Liver (tissue), 3 donors: ENCODE data around the gene CYB5R4.

ENCODE experiments used
- GABPA ChIP-seq, 2 donors: IDR thresholded peaks in 1 of 2; conservative IDR thresholded peaks in 1 of 2; 2 replicates each; pipeline ENCODE4 v1.6.1; 2016; ENCODE audit warnings: antibody characterized with exemption in 2 of 2, mild to moderate bottlenecking in 1 of 2, moderate library complexity in 1 of 2
- SP1 ChIP-seq: IDR thresholded peaks from 2 replicates; pipeline ENCODE4 v1.6.1; 2018; ENCODE audit warnings: antibody characterized with exemption, mild to moderate bottlenecking
- TAF1 ChIP-seq: conservative IDR thresholded peaks from 2 replicates; pipeline ENCODE4 v1.6.1; 2016; ENCODE audit warnings: antibody characterized with exemption, mild to moderate bottlenecking
- TF ChIP-seq, protein P1 (sequence below): fragments of 150-350 bp; IDR thresholded peaks from 2 replicates; pipeline ENCODE4 v1.5.1; 2017; ENCODE audit warnings: improper control_type of control experiment, low read depth, low read length; ENCODE audit not compliant: missing input control
- TF ChIP-seq, protein P2 (sequence below): IDR thresholded peaks from 2 replicates; pipeline ENCODE4 v1.6.1; 2016; ENCODE audit warnings: antibody characterized with exemption
- TF ChIP-seq, protein P3 (sequence below): IDR thresholded peaks from 2 replicates; pipeline ENCODE4 v1.6.1; 2016; ENCODE audit warnings: antibody characterized with exemption
- TF ChIP-seq, protein P4 (sequence below): IDR thresholded peaks from 2 replicates; pipeline ENCODE4 v1.6.1; 2016; ENCODE audit warnings: antibody characterized with exemption, mild to moderate bottlenecking
- TF ChIP-seq, protein P5 (sequence below): IDR thresholded peaks from 2 replicates; pipeline ENCODE4 v1.6.1; 2016; ENCODE audit warnings: antibody characterized with exemption
- donor health status: healthy.
- donor health status: healthy.

DNA sequence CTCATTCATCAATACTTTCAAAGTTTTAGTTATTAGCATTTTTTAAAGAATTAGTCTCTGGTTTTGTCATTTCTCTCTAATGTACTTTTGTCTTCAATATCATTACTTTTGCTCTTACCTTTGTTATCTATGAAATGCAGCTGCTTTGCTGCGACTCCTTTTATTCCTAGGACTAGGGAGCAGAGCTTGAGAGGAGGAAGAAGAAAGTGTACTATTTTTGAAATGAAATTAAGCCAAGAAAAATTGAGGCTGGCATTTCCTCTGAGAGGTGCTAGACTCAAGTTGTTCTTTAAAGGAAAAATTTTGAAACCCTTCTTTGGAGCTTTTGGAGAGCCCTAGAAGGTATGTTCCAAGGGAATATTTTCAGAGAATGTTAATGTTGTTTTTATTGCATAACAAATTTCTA is 125.8 kb downstream of the CYB5R4 start:
- TF ChIP-seq, protein P1, sequence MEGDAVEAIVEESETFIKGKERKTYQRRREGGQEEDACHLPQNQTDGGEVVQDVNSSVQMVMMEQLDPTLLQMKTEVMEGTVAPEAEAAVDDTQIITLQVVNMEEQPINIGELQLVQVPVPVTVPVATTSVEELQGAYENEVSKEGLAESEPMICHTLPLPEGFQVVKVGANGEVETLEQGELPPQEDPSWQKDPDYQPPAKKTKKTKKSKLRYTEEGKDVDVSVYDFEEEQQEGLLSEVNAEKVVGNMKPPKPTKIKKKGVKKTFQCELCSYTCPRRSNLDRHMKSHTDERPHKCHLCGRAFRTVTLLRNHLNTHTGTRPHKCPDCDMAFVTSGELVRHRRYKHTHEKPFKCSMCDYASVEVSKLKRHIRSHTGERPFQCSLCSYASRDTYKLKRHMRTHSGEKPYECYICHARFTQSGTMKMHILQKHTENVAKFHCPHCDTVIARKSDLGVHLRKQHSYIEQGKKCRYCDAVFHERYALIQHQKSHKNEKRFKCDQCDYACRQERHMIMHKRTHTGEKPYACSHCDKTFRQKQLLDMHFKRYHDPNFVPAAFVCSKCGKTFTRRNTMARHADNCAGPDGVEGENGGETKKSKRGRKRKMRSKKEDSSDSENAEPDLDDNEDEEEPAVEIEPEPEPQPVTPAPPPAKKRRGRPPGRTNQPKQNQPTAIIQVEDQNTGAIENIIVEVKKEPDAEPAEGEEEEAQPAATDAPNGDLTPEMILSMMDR = no peak
- TF ChIP-seq, protein P2, sequence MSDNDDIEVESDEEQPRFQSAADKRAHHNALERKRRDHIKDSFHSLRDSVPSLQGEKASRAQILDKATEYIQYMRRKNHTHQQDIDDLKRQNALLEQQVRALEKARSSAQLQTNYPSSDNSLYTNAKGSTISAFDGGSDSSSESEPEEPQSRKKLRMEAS = no peak
- TF ChIP-seq TAF1 (no peak), SP1 (no peak), GABPA (IDR thresholded peaks at IDR 0.05 in 1 of 2, conservative IDR thresholded peaks at IDR 0.05 in 1 of 2) (no peak)
- TF ChIP-seq, protein P3, sequence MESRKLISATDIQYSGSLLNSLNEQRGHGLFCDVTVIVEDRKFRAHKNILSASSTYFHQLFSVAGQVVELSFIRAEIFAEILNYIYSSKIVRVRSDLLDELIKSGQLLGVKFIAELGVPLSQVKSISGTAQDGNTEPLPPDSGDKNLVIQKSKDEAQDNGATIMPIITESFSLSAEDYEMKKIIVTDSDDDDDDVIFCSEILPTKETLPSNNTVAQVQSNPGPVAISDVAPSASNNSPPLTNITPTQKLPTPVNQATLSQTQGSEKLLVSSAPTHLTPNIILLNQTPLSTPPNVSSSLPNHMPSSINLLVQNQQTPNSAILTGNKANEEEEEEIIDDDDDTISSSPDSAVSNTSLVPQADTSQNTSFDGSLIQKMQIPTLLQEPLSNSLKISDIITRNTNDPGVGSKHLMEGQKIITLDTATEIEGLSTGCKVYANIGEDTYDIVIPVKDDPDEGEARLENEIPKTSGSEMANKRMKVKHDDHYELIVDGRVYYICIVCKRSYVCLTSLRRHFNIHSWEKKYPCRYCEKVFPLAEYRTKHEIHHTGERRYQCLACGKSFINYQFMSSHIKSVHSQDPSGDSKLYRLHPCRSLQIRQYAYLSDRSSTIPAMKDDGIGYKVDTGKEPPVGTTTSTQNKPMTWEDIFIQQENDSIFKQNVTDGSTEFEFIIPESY = no peak
- TF ChIP-seq, protein P4, sequence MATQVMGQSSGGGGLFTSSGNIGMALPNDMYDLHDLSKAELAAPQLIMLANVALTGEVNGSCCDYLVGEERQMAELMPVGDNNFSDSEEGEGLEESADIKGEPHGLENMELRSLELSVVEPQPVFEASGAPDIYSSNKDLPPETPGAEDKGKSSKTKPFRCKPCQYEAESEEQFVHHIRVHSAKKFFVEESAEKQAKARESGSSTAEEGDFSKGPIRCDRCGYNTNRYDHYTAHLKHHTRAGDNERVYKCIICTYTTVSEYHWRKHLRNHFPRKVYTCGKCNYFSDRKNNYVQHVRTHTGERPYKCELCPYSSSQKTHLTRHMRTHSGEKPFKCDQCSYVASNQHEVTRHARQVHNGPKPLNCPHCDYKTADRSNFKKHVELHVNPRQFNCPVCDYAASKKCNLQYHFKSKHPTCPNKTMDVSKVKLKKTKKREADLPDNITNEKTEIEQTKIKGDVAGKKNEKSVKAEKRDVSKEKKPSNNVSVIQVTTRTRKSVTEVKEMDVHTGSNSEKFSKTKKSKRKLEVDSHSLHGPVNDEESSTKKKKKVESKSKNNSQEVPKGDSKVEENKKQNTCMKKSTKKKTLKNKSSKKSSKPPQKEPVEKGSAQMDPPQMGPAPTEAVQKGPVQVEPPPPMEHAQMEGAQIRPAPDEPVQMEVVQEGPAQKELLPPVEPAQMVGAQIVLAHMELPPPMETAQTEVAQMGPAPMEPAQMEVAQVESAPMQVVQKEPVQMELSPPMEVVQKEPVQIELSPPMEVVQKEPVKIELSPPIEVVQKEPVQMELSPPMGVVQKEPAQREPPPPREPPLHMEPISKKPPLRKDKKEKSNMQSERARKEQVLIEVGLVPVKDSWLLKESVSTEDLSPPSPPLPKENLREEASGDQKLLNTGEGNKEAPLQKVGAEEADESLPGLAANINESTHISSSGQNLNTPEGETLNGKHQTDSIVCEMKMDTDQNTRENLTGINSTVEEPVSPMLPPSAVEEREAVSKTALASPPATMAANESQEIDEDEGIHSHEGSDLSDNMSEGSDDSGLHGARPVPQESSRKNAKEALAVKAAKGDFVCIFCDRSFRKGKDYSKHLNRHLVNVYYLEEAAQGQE = no peak
- TF ChIP-seq, protein P5, sequence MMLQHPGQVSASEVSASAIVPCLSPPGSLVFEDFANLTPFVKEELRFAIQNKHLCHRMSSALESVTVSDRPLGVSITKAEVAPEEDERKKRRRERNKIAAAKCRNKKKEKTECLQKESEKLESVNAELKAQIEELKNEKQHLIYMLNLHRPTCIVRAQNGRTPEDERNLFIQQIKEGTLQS = no peak
